WERI-Rb-1 (cell line): ENCODE data around the gene KLF17.

Source experiments
- DNase-seq: peaks from one replicate; pipeline ENCODE4 v3.0.0-alpha.2; 2020
- H3K27ac ChIP-seq: fragments of 250-450 bp; sonication (Bioruptor Pico); 2 replicates; pipeline ENCODE4 v1.5.1; 2020; ENCODE audit warnings: mild to moderate bottlenecking, moderate library complexity
- H3K27me3 ChIP-seq: fragments of 250-450 bp; sonication (Bioruptor Pico); 2 replicates; pipeline ENCODE4 v1.5.1; 2021; ENCODE audit warnings: mild to moderate bottlenecking, low read depth, moderate library complexity; ENCODE audit not compliant: insufficient read depth, severe bottlenecking
- H3K36me3 ChIP-seq: fragments of 250-450 bp; sonication (Bioruptor Pico); 2 replicates; pipeline ENCODE4 v1.5.1; 2020; ENCODE audit warnings: mild to moderate bottlenecking, moderate library complexity
- H3K4me3 ChIP-seq: 2 replicates; pipeline ENCODE4 v1.5.1; 2011; ENCODE audit warnings: low read depth, mild to moderate bottlenecking, control low read depth, low read length
- H3K9me3 ChIP-seq: fragments of 250-450 bp; sonication (Bioruptor Pico); 2 replicates; pipeline ENCODE4 v1.5.1; 2021; ENCODE audit warnings: mild to moderate bottlenecking, moderate library complexity; ENCODE audit not compliant: severe bottlenecking
- CTCF ChIP-seq: IDR thresholded peaks from 2 replicates; pipeline ENCODE4 v1.5.1; 2011; ENCODE audit warnings: low read depth, mild to moderate bottlenecking, control low read depth, inconsistent platforms, low read length

KLF17 gene

GRCh38 chr1:44118682-44119081 lies at the start of gene KLF17:
KLF17 (plus strand) TSS chr1:44118821; CDS start chr1:44118908, 87 bp downstream.
- Histone ChIP-seq H3K4me3 (no peak within 1 kb of the TSS), H3K27ac (no peak within 1 kb of the TSS), H3K27me3 (no peaks in the 10 kb centered on the region), H3K9me3 (no peaks in the 10 kb centered on the region), H3K36me3 (no peaks in the 10 kb centered on the region)
- no peak for DNase-seq
- TF ChIP-seq CTCF, result no peak

- no peak for DNase-seq
- H3K36me3 ChIP-seq, result no peaks in the 10 kb centered on the region
Measured at GRCh38 chr1:44071461-44071860, 47.2 kb upstream of the KLF17 start.

DNA sequence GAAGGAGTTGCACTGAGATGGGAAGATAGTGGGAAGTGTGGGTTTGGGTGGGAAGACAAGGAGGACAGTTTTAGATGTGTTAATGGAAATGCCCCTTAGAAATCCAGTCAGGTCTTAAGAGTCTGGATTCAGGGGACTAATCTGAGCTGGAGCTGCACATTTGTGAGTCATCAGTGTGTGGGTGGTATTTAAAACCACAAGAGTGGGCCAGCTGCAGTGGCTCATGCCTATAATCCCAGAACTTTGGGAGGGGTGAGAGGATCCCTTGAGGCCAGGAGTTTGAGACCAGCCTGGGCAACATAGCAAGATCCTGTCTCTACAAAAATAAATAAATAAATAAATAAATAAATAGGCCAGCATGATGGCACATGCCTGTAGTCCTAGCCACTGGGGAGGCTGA lies 46.4 kb upstream of the KLF17 start:
- Histone ChIP-seq H3K4me3 (no peak overlapping the region), H3K9me3 (no peaks in the 10 kb centered on the region), H3K27ac (no peak overlapping the region), H3K27me3 (no peaks in the 10 kb centered on the region), H3K36me3 (no peaks in the 10 kb centered on the region)
- TF ChIP-seq CTCF, result no peak
- DNase-seq, result no peak

More at GRCh38 chr1:44071461-44071860, 47.2 kb upstream of the KLF17 start:
- no peaks in the 10 kb centered on the region for H3K9me3 ChIP-seq
- H3K27me3 ChIP-seq, result no peaks in the 10 kb centered on the region
- no peak for TF ChIP-seq CTCF
- no peak overlapping the region for H3K27ac ChIP-seq
- H3K4me3 ChIP-seq, result no peak overlapping the region

GRCh38 chr1:44072821-44073220 lies 45.8 kb upstream of the KLF17 start:
- Histone ChIP-seq H3K4me3 (no peak overlapping the region), H3K27ac (no peak overlapping the region), H3K9me3 (no peaks in the 10 kb centered on the region), H3K27me3 (no peaks in the 10 kb centered on the region), H3K36me3 (no peaks in the 10 kb centered on the region)
- DNase-seq, result no peak
- no peak for TF ChIP-seq CTCF

DNA sequence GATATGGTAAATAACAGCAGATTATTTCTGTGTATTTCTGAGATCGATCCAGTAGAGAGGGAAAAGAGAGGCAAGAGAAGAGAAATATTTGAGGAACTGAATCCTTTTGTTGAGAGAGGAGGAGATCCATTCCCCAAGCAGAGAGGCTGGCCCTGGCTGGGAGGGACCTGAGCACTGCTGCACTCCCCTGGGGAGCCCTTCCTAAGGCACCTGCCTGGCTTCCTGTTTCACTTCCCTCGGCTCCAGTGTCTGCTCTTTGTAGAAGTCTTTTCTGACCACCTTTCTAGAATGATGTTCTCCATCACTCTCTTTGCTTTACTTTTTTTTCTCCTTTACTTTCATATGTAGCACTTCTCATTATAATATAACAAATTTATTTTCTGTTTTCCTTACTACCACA lies 45.1 kb upstream of the KLF17 start:
- no peak for TF ChIP-seq CTCF
- H3K27ac ChIP-seq, result no peak overlapping the region
- no peaks in the 10 kb centered on the region for H3K9me3 ChIP-seq
- no peaks in the 10 kb centered on the region for H3K36me3 ChIP-seq
- H3K4me3 ChIP-seq, result no peak overlapping the region
- no peak for DNase-seq
- H3K27me3 ChIP-seq, result no peaks in the 10 kb centered on the region

DNA sequence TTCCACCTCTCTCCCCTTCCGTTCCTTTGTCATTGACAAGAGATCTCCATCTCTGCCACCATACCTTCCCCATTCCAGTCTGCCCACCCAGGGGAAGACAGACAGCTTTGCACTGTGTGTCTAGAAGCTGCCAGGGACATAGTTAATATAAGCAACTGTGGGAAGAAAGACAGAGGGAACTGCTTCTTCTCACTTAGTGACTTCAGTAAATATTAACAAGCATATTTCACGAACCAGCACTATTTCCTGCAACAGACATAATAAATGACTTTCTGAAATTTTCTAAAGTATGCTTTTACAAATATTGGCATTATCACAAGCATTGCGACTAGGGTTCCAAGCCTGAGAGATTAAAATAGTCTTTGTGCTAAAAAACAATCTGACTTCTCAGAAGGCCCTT lies 44.2 kb upstream of the KLF17 start:
- no peak for DNase-seq
- no peak for TF ChIP-seq CTCF
- Histone ChIP-seq H3K27ac (no peak overlapping the region), H3K36me3 (no peaks in the 10 kb centered on the region), H3K9me3 (no peaks in the 10 kb centered on the region), H3K4me3 (no peak overlapping the region), H3K27me3 (no peaks in the 10 kb centered on the region)
